Subcutaneous abdominal adipose tissue (tissue), 5 donors: ENCODE measurements around the gene TBX1.

Experiments
- H3K27ac ChIP-seq: one replicate; pipeline ENCODE4 v1.7.0; 2013; ENCODE audit warnings: low read depth, mild to moderate bottlenecking, inconsistent platforms, low read length, moderate library complexity
- H3K27me3 ChIP-seq, 5 donors: one replicate each; pipeline ENCODE4 v1.7.0; 2013; ENCODE audit warnings: low read length in 5 of 5, inconsistent platforms in 1 of 5; ENCODE audit not compliant: control insufficient read depth in 5 of 5, insufficient read depth in 4 of 5
- H3K36me3 ChIP-seq, 5 donors: one replicate each; pipeline ENCODE4 v1.7.0; 2013; ENCODE audit warnings: low read length in 5 of 5; ENCODE audit not compliant: control insufficient read depth in 5 of 5, insufficient read depth in 5 of 5
- H3K4me1 ChIP-seq, 5 donors: one replicate each; pipeline ENCODE4 v1.7.0; 2013; ENCODE audit warnings: low read length in 5 of 5, mild to moderate bottlenecking in 3 of 5, moderate library complexity in 1 of 5; ENCODE audit not compliant: control insufficient read depth in 5 of 5, insufficient read depth in 5 of 5
- H3K4me3 ChIP-seq, 5 donors: one replicate each; pipeline ENCODE4 v1.7.0; 2013; ENCODE audit warnings: low read length in 5 of 5, low read depth in 1 of 5
- H3K9ac ChIP-seq, 5 donors: one replicate each; pipeline ENCODE4 v1.7.0; 2013; ENCODE audit warnings: low read length in 5 of 5, mild to moderate bottlenecking in 4 of 5, moderate library complexity in 3 of 5
- H3K9me3 ChIP-seq, 5 donors: one replicate each; pipeline ENCODE4 v1.7.0; 2013; ENCODE audit warnings: low read length in 5 of 5; ENCODE audit not compliant: control insufficient read depth in 5 of 5
- donor health status: healthy.
- donor health status: healthy.
- donor health status: healthy.
- donor health status: healthy.
- donor health status: healthy.

TBX1 gene

GRCh38 chr22:19717691-19718455 is 42.7 kb upstream of the TBX1 start:
- Histone ChIP-seq H3K27me3 (peaks cover 7 to 36% (median 22%) of the 10 kb centered on the region in 5 donors), H3K4me1 (peaks cover 1 to 32% (median 28%) of the 10 kb centered on the region in 5 donors), H3K4me3 (peak overlapping the region; percentile 53 to 73 (median 68)), H3K36me3 (peaks cover 0 to 13% (median 4%) of the 10 kb centered on the region in 5 donors), H3K9ac (peak overlapping the region in 3 of 5 donors; percentile 20 to 52 (median 20)), H3K27ac (no peak overlapping the region), H3K9me3 (no peaks in the 10 kb centered on the region)

DNA sequence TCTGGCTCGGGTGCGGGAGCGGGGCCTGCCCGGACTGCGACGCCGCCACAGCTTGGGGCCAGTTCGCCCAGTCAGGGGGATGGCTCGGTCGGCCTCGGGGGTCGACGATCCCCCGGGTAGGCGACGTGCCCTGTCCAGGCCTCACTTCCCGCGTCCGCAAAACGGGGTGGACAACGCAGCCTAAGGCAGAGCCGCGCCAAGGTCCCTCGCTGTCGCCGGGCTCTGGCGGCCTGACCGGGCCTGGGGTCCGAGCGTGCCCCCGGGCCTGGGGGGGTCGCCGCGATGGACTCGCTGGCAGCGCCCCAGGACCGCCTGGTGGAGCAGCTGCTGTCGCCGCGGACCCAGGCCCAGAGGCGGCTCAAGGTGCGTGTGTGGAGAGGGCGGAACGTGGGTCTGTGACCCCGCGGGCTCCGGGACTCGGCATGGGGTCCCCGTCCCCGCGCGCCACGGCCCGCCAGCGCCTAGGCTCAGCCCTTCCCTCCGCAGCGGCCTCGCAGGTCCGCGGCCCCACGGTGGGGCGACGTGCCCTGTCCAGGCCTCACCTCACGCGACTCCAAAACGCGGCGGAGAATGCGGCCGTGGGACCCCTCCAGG is 42.0 kb upstream of the TBX1 start:
- Histone ChIP-seq H3K27ac (no peak overlapping the region), H3K9ac (peak overlapping the region in 3 of 5 donors; percentile 20 to 52 (median 20)), H3K9me3 (no peaks in the 10 kb centered on the region), H3K4me3 (peak overlapping the region in 4 of 5 donors; percentile 53 to 68 (median 64)), H3K4me1 (peaks cover 1 to 38% (median 34%) of the 10 kb centered on the region in 5 donors), H3K27me3 (peaks cover 7 to 39% (median 23%) of the 10 kb centered on the region in 5 donors), H3K36me3 (peaks cover 0 to 13% (median 4%) of the 10 kb centered on the region in 5 donors)

GRCh38 chr22:19719050-19719482 is 41.5 kb upstream of the TBX1 start:
- Histone ChIP-seq H3K9ac (no peak overlapping the region), H3K9me3 (no peaks in the 10 kb centered on the region), H3K27ac (no peak overlapping the region), H3K4me1 (peaks cover 1 to 38% (median 30%) of the 10 kb centered on the region in 5 donors), H3K4me3 (peak overlapping the region in 3 of 5 donors; percentile 59 to 68 (median 68)), H3K36me3 (peaks cover 0 to 13% (median 4%) of the 10 kb centered on the region in 5 donors), H3K27me3 (peaks cover 7 to 37% (median 26%) of the 10 kb centered on the region in 5 donors)

- H3K27ac ChIP-seq, result no peak overlapping the region
- H3K36me3 ChIP-seq, result peaks cover 0 to 13% (median 4%) of the 10 kb centered on the region in 5 donors
- H3K4me3 ChIP-seq, result no peak overlapping the region
- H3K9me3 ChIP-seq, result no peaks in the 10 kb centered on the region
- no peak overlapping the region for H3K9ac ChIP-seq
- H3K27me3 ChIP-seq, result peaks cover 7 to 41% (median 30%) of the 10 kb centered on the region in 5 donors
- peaks cover 1 to 36% (median 29%) of the 10 kb centered on the region in 5 donors for H3K4me1 ChIP-seq
Observed at GRCh38 chr22:19719488-19720021, 41.0 kb upstream of the TBX1 start.

DNA sequence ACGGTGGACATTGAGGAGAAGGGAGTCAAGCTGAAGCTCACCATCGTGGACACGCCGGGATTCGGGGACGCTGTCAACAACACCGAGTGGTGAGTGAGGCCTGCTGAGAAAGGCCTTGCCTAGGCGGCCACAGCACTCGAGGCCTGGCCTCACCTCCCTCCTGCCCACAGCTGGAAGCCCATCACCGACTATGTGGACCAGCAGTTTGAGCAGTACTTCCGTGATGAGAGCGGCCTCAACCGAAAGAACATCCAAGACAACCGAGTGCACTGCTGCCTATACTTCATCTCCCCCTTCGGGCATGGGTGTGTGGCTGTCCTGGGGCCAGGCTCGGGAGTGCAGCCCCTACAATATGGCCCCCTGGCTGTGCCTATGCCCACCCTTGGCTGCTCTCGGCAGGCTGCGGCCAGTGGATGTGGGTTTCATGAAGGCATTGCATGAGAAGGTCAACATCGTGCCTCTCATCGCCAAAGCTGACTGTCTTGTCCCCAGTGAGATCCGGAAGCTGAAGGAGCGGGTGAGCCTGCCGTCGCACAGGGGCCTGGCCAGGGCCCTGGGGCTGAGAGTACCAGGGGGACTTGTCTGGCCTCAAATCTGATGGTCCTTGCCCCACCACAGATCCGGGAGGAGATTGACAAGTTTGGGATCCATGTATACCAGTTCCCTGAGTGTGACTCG is 40.3 kb upstream of the TBX1 start:
- Histone ChIP-seq H3K36me3 (peaks cover 0 to 13% (median 4%) of the 10 kb centered on the region in 5 donors), H3K27me3 (peaks cover 7 to 46% (median 32%) of the 10 kb centered on the region in 5 donors), H3K4me3 (no peak overlapping the region), H3K4me1 (peaks cover 1 to 29% (median 23%) of the 10 kb centered on the region in 5 donors), H3K9me3 (no peaks in the 10 kb centered on the region), H3K9ac (no peak overlapping the region), H3K27ac (no peak overlapping the region)

- Histone ChIP-seq H3K27me3 (peaks cover 3 to 48% (median 33%) of the 10 kb centered on the region in 5 donors), H3K4me1 (peaks cover 1 to 29% (median 23%) of the 10 kb centered on the region in 5 donors), H3K9me3 (no peaks in the 10 kb centered on the region), H3K9ac (no peak overlapping the region), H3K36me3 (peaks cover 0 to 13% (median 4%) of the 10 kb centered on the region in 5 donors), H3K27ac (no peak overlapping the region), H3K4me3 (no peak overlapping the region)
Observed at GRCh38 chr22:19720999-19721329, 39.6 kb upstream of the TBX1 start.

- Histone ChIP-seq H3K27ac (no peak overlapping the region), H3K36me3 (peaks cover 0 to 13% (median 4%) of the 10 kb centered on the region in 5 donors), H3K9me3 (no peaks in the 10 kb centered on the region), H3K4me3 (no peak overlapping the region), H3K4me1 (peaks cover 1 to 29% (median 22%) of the 10 kb centered on the region in 5 donors), H3K9ac (no peak overlapping the region), H3K27me3 (peaks cover 0 to 48% (median 36%) of the 10 kb centered on the region in 5 donors)
Observed at GRCh38 chr22:19721330-19722177, 39.0 kb upstream of the TBX1 start.

DNA sequence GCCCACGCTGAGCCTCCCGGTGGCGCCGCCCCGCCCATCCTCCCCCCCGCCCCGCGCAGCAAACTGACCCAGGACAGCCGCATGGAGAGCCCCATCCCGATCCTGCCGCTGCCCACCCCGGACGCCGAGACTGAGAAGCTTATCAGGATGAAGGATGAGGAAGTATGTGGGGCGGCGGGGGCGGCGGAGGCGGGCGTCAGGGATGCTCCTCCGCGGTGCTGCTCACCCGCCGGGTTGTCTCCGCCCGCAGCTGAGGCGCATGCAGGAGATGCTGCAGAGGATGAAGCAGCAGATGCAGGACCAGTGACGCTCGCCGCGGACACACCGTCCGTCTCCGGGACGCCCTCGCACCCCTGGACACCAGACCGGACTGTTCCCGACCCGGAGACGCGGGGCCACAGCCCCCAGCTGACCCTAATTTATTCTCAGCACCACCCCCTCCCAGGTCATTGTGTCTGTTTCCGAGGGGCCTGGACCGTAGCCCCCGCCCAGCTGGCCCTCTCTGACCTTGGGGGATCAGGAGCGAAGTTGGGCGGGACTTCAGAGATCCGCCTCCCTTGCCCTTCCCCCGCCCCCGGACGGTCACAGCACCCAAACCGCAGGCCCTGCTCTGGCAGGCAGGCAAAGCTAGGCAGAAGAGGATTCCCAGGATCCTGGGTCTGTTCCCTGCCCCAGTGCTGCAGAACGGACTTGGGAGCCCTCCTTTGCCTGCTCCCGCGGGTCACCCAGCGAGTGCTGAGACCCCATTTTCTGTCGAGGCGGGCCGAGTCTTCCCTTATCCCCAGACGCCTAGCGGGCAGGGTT is 38.2 kb upstream of the TBX1 start:
- Histone ChIP-seq H3K27me3 (peaks cover 0 to 48% (median 40%) of the 10 kb centered on the region in 5 donors), H3K9ac (no peak overlapping the region), H3K4me1 (peaks cover 1 to 28% (median 18%) of the 10 kb centered on the region in 5 donors), H3K4me3 (no peak overlapping the region), H3K27ac (no peak overlapping the region), H3K9me3 (no peaks in the 10 kb centered on the region), H3K36me3 (peaks cover 0 to 13% (median 4%) of the 10 kb centered on the region in 5 donors)

GRCh38 chr22:19722982-19723231 is 37.7 kb upstream of the TBX1 start:
- Histone ChIP-seq H3K36me3 (peaks cover 0 to 13% (median 4%) of the 10 kb centered on the region in 5 donors), H3K4me3 (peak overlapping the region in 1 of 5 donors; percentile 22), H3K9me3 (no peaks in the 10 kb centered on the region), H3K9ac (no peak overlapping the region), H3K27me3 (peaks cover 0 to 51% (median 40%) of the 10 kb centered on the region in 5 donors), H3K27ac (no peak overlapping the region), H3K4me1 (peaks cover 0 to 23% (median 13%) of the 10 kb centered on the region in 5 donors)
